GM21423 (cell line): ENCODE data around the gene ATG2A.

ENCODE experiments used
- ATAC-seq: cut with Tn5 transposase; IDR thresholded peaks from one replicate; pipeline ENCODE4 v1.9.1; 2021; ENCODE audit warnings: mild to moderate bottlenecking, moderate library complexity; ENCODE audit not compliant: unreplicated experiment

The ATG2A gene

DNA sequence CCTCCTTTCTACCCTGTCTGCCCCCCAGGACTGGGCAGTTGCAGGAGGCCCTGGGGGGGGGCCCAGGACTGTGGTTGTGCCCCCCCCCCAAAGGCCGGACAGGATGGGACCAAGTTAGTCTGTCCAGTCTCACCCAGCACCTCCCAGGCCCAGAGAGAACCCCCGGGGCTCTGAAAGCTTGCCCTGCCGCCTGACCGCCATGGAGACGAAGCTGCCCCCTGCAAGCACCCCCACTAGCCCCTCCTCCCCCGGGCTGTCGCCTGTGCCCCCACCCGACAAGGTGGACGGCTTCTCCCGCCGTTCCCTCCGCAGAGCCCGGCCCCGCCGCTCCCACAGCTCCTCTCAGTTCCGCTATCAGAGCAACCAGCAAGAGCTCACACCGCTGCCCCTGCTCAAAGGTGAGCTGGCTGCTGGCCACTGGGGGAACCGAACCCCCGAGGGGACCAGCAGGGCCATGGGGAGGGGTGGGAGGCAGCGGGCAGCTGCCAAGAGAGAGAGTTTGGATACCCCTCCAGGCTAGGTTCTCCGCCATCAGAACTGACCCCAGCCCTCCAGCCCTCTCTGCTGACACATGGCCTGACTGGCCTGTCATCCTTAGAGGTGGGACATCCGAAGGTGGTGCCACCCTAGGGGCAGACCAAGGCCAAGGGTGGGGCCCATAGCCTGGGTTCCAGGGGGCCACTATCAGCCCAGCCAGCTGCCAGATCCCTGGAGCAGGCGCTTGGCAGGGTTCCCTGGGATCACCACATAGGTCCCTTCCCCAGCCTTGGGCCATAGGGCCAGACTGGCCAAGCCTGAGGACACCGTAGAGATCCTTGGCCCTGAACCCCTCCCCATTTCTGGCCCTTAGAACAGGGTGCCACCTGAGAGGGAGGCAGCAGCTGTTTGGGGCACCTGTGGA, 8.8 kb upstream of the ATG2A start:
- ATAC-seq = no peak

GRCh38 chr11:64924910-64925284, 7.9 kb upstream of the ATG2A start:
- ATAC-seq = no peak

DNA sequence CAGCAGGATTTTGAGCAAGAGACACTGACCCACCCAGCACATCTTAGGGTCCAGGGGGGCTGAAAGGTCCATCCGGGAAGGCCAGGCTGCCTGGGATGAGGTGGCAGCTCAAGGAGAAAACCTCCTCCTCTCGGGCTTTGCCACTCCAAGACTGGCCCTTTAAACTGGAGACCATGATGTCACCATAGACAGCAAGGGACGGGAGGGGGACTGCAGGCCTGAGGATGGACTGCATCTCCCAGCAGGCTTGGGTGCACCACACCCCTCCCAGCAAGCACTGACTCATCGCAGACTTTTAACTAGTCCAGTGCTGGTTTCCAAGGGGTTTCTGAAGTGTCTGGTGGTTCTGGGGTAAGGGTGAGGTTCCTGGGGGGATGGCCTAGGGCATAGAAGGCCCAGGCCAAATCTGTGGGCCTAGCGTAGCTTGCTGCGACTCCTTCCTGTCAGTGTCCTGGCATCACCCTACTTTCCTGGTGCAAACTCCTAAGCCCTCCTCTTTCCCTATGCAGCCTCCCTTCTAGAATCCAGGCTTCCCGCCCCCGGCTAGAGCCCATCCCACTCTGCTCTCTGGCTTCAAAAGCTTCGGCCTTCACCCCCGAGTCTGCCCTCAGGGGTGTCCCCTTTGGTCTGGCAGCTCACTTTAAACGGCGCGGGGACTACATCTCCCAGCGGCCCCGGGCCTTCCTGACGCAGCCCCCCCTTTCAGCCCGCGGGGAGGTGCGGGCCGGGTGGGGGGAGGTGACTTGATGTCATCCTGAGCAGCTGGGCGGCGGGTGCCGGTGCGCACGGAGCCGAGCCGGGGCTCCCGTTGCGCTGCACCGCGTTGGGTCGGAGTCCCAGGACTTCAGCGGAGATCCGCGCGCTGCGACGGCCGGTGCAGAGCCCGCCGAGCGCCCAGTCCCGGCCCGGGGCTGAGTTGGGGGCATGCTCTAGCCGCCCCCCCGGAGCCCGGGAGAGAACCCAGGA, 7.2 kb upstream of the ATG2A start, which contains the start of gene PPP2R5B:
PPP2R5B (plus strand) TSS at position 746 of the 966 bp plus-strand sequence. CDS start 1,046 bp downstream, outside the sequence.
- peak; percentile 79 for ATAC-seq

- no peak for ATAC-seq
These were observed 6.2 kb upstream of the ATG2A start for GRCh38 chr11:64923151-64923661.

- no peak for ATAC-seq
These were observed 4.4 kb upstream of the ATG2A start for GRCh38 chr11:64921384-64921783.

GRCh38 chr11:64920124-64920523, 3.1 kb upstream of the ATG2A start:
- ATAC-seq = no peak

- ATAC-seq = no peak
These were observed 2.6 kb upstream of the ATG2A start for GRCh38 chr11:64919627-64920026.

- ATAC-seq = no peak
These were observed 1.0 kb upstream of the ATG2A start for GRCh38 chr11:64918017-64918416.

DNA sequence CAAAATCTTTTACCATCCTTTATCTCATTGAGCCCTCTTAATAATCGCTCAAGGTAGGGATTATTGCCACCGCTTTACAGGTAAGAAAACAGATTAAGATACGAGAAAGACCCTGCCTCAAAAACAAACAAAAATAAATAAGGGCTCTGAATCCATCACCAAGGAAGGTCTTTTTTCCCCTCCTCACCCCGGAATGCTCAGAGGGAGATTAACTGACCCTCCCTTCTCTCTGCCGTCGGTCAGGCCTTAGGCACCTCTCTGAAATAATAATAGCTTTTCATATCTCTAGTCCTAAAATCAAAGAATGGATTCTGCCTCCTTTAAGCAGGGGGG, 620 bp upstream of the ATG2A start:
- no peak for ATAC-seq

GRCh38 chr11:64916040-64916774, 802 bp downstream of the ATG2A start:
- no peak for ATAC-seq

DNA sequence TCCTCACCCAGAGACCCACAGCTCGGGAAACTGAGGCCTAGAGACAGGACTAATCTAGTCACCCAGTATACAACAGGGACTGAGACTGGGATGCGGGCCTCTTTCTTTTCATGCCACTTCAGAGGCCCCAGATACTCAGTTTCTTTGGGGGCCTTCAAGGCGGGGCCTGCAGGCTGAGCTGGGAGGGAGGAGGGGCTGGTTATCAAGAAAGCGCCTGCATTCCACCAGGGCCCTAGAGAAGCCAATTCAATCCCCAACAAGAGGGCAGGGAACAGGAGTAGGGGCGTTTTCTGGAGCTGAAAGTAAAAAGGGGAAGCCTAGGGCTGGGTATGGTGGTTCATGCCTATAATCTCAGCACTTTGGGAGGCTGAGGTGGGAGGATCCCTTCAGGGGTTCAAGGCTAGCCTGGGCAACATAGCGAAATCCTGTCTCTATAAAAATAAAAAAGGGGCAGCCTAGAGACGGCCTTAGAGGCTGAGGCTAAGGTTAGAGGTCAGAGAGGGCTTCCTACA, 1.6 kb downstream of the ATG2A start:
- no peak for ATAC-seq

DNA sequence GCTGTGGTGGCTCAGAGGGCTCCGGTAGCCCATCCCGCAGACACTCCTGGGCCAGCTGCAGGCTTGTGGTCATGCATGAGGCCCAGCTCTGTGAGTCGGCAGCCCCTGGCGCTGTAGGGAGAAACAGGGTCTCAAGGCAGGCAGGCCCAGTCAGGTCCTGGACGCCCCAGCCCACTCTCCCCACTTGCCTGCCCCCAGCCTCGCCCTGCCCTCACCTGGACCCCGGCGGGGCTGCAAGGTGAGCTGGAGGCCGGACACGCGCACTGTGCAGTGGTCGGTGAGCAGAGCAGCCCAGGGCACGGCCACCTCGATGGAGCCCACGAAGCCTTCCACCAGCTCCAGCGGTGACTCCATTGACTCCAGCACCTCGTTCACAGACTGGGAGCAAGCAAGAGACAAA, 2.9 kb downstream of the ATG2A start:
- no peak for ATAC-seq

DNA sequence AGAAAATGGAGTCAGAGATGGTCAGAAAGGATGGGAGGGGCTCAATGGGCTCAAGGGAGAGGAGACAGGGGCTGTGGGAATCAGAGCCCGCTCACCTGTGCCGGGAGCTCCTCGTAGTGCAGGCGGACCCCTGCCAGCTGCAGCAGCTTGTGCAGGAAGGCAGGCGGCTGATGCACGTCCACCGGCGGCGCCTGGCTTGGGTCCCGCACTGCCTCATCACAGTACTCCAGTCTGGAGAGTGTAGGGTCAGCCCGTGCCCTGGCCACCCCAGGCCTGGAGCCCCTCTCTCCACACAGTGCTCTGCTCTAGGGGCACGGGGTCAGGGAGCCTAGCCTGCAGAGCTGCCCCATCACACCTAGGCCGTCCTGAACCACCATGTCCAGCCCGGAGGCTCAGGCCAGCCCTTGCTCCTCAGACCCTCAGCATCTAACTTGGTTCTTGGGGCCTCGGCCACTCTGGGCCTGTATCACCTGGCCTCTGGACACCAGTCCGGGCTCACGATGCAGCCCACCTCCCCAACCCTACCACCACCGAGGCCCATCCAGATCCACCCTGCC, 3.8 kb downstream of the ATG2A start:
- no peak for ATAC-seq

DNA sequence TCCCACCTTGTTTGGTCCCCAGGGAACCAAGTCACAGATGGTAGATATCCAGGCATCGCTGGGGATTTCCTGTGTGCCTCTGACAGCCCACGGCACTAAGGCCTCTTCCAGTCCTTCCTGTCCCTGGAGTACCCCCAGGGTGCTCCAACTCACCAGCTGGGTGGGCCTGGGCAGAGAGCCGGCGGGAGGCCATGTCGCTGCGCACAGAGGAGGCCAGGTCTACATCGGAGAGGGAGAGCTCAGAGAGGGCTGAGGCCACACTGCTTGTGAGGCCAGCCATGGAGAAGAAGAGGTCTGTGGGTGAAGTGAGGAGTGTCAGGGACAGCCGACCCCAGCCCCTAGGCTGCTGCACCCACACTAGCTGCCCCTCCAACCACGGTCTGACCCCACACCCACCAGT, 5.3 kb downstream of the ATG2A start:
- no peak for ATAC-seq

DNA sequence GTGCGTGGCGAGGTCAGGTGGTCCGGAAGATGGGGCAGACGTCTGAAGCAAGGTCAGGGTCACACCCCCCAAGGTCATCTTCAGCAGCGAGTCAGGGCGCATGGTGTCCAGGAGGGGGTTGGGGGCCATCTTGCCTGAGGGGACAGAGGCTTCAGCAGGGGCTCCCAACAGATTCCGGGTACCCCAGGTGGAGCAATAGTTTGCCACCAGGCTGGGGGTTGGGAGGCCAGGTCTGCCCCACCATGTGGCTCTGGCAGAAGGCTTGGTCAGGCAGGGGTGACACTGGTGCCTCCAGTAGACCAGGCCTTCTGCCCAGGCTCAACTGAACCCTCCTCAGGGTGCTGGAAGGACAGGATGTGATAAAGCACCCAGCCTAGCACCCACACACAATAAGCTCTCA, 5.9 kb downstream of the ATG2A start:
- no peak for ATAC-seq

- no peak for ATAC-seq
These were observed 6.4 kb downstream of the ATG2A start for GRCh38 chr11:64910451-64911093.

DNA sequence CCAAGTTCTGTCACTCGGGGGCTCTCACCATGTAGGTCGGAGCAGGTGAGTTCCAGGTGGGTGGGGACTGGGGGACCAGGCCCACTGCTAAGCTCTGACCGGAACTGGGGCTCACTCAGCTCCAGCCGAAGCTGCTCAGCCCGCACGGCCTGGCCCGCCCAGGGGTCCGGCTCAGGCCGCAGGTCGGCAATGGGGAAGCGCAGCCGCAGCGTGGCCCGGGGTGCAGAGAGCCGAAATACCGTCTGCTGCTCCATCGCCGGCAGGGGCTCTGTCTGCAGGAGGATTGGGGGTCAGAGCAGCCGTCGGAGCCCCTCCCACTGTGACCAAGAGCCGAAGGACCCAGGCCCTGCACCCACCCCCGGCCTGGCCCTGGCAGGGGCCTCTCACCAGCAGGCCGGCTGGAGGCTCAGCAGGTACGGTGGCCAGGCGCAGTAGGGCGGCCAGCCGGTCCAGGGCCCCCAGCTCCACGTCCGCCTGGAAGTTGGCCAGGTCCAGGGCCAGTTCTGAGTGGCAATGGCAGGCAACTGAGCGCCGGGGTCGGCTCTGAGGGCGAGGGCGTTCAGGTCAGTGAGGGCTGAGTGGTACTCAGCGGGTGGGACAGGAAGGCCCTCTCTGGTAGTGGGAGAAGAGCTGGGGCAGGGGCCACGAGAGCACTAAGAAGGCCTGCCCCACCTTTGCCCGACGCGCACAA, 7.2 kb downstream of the ATG2A start:
- ATAC-seq = no peak

GRCh38 chr11:64908766-64909165, 8.2 kb downstream of the ATG2A start:
- no peak for ATAC-seq

DNA sequence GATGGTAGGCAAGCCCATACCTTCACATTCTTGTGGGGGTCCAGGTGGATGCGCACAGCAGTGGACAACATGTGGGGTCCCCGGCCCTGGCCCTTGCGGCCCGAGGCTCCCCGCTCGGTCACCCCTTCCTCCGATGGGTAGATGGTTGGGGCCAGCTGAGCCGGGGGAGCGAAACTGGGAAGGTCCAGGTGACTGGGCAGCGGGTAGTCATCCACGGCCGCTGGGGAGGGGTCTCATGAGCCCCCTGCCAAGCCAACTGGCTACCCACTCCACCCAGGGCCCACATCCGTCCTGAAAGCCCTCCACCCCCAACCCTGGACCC, 10.7 kb downstream of the ATG2A start:
- ATAC-seq = no peak
